Activated T-helper 1 cell treated with Interleukin-2 at 50 U/mL for 16 hours (primary cell): ENCODE data around the gene CA6.
"Not testable (repeated sequence)": the region's sequence is repeated elsewhere in the genome, so short reads cannot be mapped to it uniquely, and the experiment has no call there.

ENCODE experiments used
- DNase-seq: peaks from one replicate; pipeline ENCODE4 v3.0.0-alpha.2; 2020; ENCODE audit warnings: low read depth

The CA6 gene

DNA sequence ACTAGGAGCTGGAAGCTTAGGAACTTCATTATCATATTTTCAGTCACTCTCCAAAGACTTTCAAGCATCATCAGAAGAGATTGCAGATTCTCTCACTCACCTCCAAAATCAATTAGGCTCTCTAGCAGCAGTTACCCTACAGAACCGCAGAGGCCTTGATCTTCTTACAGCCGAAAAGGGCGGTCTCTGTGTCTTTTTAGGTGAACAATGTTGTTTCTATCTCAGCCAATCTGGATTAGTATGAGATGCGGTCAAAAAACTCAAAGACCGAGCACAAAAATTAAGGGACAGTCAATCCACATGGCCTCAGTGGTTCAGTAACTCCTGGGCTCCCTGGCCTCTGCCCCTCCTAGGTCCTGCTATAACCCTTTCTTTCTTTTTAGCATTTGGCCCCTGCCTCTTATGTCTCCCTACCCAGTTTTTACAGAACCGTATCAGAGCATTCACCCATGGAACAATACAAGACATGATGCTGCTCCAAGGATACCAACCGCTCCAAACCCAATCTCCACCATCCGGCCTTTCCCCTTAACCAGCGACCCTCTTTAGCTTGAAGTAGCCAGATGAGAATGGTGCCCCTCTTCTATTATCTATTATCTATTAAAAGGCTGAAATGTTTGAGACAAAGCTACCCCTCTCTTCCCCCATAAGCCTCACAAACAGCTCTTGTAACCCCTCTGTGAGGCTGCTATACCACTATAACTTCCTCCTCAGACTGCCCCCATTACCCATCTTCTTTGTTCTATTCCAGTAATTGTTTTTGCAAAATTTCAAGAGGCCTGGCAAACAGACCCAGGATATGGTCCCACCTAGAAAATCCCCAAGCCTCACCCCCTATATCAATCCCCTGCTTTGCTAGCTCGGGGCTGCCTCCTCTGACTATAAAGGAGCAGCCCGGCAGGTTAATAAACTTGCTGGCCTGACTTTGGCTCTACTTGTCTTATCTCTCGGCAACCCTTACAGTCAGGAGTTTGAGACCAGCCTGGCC lies 18.7 kb upstream of the CA6 start:
- no peak for DNase-seq

DNA sequence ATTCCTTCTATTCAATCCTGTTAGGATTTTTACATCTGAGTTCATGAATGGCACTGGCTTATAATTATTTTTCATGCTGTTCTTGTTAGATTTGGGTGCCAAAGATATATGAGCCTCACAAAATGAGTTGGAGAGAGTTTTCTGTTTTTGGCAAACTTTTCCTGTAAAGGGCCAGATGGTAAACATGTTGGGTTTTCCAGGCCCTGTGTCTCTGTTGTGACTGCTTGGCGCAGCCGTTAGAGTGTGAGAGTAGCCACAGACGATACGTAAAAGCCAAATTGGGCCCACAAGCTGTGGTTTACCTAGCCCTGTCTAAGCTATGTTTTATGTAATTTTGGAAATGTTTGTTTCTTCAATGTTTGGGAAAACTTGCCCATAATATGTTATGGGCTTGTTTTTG lies 15.6 kb upstream of the CA6 start:
- no peak for DNase-seq

DNA sequence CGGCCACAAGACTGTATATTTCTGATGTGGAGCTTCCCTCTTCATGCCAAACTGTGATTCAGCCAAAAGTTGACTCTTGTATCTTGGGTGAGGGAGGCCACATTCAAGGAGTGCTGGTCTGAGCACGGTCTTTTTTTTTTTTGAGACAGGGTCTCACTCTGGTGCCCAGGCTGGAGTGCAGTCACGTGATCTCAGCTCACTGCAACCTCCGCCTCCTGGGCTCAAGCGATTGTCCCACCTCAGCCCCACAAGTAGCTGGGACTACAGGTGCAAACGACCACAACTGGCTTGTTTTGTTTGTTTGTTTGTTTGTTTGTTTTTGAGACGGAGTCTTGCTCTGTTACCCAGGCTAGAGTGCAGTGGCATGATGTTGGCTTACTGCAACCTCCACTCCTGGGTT lies 8.6 kb upstream of the CA6 start:
- DNase-seq: not testable (repeated sequence)

DNA sequence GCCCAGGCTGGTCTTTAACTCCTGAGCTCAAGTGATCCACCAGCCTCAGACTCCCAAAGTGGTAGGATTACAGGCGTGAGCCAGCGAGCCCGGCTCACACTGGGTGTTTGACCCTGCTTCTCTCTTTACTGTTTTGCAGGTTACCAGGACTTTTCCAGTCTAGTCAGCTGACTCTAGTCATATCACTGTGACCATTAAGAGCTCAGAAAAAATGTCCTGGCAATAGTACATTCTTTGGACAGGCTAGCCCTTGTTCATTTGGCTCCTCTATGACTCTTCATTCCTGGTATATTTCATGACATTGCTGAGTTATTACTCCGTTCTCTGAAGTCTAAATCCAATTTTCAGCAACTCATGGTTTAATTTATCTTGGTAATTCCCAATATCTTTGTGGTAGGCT lies 8.0 kb upstream of the CA6 start:
- no peak for DNase-seq

DNA sequence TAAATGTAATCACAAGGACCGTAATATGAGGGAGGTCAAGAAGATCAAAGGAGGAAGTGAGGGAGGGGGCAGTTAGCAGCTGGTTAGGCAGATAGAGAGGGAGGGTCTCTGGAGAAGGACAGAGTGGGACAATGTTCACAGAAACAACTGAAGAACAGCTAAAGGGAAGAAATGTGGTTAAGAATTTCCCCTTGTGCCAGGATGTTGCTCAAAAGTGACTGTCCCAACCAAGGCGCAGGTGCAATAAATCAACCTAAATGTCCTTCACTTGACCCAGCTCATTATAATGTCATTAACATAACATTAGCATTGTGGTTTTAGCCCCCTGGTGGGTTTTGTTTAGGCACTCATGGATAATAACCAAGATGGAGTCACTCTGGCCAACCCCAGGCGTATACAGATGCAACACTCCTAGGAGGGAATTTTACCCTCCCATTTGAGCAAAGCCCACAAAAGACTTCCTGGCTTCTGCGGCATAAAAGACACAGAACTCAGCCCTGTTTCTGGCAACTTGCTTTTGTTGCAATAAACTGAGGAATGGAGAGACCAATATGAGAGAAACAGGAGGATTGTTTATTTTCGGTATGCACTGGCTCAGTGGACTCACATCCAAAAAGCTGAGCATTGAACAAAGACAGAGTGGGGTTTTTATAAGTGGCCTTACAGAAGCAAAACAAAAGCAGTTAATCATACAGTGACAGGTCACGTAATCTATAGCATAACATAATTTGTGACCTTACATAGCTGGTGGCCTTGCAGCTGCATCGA lies 7.3 kb upstream of the CA6 start:
- no peak for DNase-seq

DNA sequence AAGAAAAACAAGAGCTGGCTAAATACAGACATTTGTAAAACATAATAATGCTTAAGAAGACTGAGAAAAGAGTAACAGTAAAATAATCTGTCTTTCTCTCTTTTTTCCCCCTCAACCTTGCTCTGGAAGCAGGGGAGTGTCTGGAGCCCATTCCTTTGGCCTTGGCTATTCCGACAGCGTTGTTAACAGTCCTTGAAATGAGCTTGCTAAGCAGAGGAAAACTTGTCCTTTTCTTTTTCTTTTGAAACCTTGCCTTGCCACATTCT lies 6.7 kb upstream of the CA6 start:
- no peak for DNase-seq

DNA sequence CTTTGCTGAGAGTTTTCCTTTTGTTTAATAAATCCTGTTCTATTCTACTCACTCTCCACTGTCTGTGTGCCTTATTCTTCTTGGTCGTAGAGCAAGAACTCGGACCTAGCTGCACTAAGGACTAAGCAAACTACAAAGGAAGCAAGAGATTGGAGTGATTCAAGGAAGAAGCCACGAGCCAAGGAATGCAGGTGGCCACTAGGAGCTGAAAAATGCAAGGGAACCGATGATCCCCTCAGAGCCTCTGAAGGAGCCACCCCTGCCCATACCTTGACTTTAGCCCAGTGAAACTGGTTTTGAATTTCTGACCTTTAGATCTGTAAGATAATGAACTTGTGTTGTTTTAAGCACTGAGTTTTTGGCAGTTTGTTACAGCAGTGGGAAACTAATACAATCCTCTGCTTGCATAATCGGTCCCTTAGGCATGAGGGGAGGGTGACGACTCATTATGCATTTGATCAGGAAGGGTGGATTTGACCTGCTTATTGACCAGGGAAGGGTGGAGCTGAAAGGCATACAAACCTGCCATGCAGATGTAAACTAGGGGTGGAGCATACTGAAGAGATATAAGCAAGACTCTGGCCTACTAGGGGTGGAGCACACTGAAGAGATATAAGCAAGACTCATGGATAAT lies 6.2 kb upstream of the CA6 start:
- no peak for DNase-seq

- DNase-seq: no peak
These were observed 3.8 kb upstream of the CA6 start for GRCh38 chr1:8941906-8942305.

DNA sequence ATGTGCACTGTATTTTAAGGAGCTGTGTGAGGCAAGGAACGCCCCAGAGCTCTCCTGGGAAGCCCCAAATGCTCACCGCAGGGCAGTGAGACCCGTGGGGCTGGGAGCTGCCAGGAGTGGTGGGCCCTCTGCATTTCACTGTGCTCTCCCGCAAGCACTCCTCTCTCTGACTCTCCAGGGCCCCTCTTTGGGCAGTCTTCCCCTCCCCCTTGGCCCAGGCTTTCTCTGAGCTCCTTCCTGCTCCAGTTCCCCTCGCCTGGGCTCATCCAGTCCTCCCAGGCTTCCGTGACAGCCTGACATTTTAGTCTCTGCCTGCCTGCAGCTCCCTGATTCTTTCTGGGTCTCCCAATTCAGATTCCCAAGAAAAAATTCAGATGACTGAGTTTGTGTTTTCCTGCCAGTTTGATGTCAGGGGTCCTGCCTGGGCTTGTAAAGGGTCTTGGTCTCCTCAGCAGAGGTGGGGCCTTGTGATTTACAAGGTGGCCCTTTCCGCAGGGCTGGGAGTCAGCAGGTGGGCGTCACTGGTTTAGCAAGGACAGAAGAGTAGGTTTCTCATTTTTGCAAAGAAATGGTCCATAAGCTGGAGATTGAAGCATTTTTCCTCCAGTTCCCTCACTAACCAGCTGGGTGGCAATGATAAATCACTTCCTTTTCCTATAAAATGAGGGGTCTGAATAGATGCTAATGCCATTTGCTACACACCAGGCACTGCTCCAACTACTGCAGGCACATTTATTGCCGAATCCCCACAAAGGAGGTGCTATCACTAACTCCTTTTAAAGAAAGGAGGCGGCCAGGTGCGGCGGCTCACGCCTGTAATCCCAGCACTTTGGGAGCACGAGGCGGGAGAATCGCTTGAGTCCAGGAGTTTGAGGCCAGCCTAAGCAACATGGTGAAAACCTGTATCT lies 1.9 kb upstream of the CA6 start:
- no peak for DNase-seq

- no peak for DNase-seq
These were observed 1.5 kb downstream of the CA6 start for GRCh38 chr1:8947127-8947691.

DNA sequence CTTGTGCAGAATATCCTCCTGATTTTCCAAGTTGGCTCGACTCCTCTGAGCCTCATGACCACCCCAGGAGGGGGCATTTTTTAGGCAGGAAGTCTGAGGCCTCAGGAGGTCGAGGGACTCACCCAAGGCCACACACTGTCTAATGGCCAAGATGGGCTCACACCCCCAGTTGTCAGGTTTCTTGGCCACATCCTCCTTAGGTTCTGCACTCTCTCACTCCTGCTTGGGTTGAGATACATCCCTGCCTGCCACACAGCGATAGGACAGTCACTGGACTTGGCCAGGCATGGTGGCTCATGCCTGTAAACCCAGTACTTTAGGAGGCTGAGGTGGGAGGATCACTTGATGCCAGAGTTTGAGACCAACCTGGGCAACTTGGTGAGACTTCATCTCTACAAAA lies 4.6 kb downstream of the CA6 start:
- no peak for DNase-seq

- DNase-seq: no peak
These were observed 5.6 kb downstream of the CA6 start for GRCh38 chr1:8951231-8951630.

GRCh38 chr1:8955406-8955805 lies 9.7 kb downstream of the CA6 start:
- no peak for DNase-seq

- no peak for DNase-seq
These were observed 11.0 kb downstream of the CA6 start for GRCh38 chr1:8956461-8957349.

- DNase-seq: peak; percentile 17
These were observed 17.3 kb downstream of the CA6 start for GRCh38 chr1:8962812-8963530.

DNA sequence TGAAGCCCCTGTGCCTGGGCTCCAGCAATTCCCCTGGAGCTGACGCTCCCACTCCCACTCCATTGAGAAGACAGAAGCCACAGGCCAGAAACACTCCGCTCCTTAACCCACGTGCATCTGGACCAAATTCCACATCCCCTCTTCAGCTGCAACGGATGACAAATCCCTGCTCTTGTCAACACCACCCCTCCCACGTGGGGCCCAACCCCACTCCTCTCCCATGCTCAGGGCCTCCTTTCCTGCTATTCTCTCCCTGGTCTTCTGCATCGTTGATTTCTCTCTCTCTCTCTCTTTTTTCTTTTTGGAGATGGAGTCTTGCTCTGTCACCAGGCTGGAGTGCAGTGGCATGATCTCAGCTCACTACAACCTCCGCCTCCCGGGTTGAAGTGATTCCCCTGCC lies 18.3 kb downstream of the CA6 start:
- no peak for DNase-seq

DNA sequence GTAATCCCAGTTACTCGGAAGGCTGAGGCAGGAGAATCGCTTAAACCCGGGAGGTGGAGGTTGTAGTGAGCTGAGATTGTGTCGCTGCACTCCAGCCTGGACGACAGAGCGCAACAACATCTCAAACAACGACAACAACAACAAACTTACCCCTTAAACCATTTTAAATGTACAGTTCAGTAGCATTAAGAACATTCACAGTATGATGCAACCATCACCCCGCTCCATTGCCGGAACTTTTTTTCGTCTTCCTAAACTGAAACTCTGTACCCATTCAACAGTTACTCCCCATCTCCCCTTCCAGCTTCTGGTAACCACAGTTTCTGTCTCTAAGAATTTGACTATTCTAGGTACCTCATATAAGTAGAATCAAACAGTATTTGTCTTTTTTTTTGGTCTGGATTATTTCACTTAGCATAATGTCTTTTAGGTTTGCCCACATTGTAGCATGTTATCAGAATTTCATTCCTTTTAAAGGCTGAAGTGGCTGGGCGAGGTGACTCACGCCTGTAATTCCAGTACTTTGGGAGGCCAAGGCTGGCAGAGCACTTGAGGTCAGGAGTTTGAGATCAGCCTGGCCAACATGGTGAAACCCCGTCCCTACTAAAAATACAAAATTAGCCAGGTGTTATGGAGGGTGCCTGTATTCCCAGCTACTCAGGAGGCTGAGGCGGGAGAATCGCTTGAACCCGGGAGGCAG lies 19.6 kb downstream of the CA6 start:
- no peak for DNase-seq

- no peak for DNase-seq
These were observed 20.9 kb downstream of the CA6 start for GRCh38 chr1:8966606-8967005.

DNA sequence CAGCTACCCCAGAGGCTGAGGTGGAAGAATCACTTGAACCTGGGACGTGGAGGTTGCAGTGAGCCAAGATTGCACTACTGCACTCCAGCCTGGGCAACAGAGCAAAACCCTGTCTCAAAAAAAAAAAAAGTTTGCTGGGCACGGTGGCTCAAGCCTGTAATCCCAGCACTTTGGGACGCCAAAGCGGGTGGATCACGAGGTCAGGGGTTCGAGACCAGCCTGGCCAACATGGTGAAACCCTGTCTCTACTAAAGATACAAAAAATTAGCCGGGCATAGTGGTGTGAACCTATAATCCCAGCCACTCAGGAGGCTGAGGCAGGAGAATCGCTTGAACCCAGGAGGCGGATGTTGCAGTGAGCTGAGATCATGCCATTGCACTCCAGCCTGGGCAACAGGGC lies 23.2 kb downstream of the CA6 start:
- not testable (repeated sequence) for DNase-seq
